HL-60/S4 (cell line): ENCODE measurements around the gene MIER3.
"Not testable (repeated sequence)": the region's sequence is repeated elsewhere in the genome, so short reads cannot be mapped to it uniquely, and the experiment has no call there.

Experiments
- in situ Hi-C: fragments of 300-500 bp; cut with MboI; formaldehyde crosslinking; loops from 2 replicates; pipeline ENCODE4 v1.14.3; 2022; ENCODE audit warnings: low sequenced_read_pairs

The MIER3 gene

DNA sequence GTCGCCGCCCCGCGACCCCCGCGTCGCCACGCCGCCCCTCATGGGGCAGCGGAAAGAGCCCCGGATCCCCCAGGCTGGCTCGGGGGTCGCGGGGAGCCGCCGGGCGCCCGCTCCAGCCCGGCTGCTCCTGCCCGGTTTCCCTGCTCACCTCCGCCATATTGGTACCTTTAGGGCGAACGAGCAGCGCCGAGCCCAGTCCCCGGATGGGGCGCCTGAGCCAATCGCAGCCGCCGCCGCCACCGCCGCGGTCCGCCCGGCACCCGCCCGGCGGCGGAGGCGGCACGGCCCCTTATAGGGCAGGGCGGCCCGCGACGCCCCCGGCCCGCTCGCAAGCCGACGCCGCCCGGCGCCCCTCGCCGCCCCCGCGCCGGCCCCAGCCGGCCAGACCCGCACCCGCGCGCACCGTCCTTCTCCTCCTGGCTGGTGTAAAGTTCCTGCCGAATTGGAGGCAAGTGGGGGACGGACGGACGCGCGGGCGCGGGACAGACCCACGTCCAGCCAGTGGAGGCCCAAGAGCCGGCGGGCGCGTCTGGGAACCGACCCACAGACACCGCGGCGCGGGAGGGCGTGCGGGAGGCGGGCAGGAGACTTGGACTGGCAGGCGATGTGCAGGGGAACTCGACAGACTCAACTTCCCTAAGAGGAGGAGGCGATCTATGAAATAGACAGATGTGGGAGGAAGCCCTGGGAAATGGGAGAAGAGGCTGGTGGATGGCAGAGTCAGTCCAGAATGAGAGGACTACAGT, at the start of gene MIER3:
MIER3 (minus strand) TSS at position 178 of the 746 bp plus-strand sequence; CDS start at position 157, 21 bp downstream.
- in situ Hi-C loops, result no loop called here

DNA sequence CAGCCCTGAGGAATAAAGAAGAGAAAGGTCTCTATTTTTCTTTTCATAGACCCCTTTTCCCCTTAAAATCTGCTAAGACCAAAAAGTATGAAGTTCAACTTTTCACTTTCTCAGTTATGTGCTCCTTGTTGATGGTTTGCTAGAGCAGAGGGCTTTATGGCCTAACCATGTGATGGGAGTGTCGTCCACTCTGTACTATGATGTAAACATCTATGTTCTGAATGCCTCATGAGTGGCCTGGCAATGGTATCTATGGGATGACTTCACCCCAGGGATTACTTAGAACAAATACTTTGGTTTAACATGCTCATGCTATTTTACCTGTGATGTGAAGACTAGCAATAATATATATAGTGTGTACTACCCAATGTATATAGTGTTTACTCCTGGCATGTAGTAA, 43.7 kb upstream of the MIER3 start:
- in situ Hi-C loops, result no loop called here

DNA sequence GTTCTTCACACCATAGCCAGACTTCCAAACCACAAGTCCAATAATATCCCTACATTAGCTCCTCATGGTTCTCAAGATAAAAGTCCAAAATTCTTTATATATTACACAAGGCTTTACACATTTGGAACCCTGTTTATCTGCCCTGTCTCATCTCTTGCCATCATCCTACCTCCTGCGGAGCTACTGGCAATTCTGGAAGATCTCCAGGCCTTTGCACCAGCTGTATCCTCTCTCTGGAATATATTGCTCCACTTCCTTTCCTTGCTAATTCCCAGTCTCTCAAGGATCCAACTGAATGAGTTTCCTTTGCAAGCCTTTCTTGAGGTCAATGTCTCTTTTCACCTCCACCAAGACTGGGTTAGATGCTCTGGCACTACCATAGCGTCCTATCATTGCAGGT, 41.3 kb upstream of the MIER3 start:
- in situ Hi-C loops, result no loop called here

- in situ Hi-C loops, result no loop called here
Measured at GRCh38 chr5:56989676-56990075, 37.8 kb upstream of the MIER3 start.

DNA sequence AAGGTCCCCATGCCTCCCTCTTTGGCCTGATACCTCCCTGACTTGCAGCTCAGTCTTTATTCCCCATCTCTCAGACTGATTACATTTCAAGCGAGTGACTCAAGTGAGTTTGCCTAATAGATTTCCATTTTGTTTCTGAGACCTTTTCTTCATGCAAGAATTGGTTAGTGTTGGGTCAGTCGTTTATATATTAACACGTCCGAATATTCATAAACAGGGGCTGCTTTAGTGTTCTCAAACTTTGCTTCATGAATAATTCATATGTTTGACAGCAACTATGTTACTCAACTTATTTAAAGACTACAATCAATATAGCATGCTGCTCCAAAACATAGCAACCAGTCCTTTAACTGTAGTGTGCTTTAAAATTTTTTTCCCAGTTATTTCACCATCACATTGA, 36.6 kb upstream of the MIER3 start:
- in situ Hi-C loops, result no loop called here

GRCh38 chr5:56987171-56987570, 35.2 kb upstream of the MIER3 start:
- in situ Hi-C loops, result no loop called here

GRCh38 chr5:56986626-56986947, 34.7 kb upstream of the MIER3 start:
- in situ Hi-C loops, result no loop called here

GRCh38 chr5:56985936-56986625, 34.2 kb upstream of the MIER3 start:
- in situ Hi-C loops, result no loop called here

GRCh38 chr5:56984445-56984844, 32.5 kb upstream of the MIER3 start:
- in situ Hi-C loops, result no loop called here

- in situ Hi-C loops, result no loop called here
Measured at GRCh38 chr5:56983593-56984361, 31.9 kb upstream of the MIER3 start.

DNA sequence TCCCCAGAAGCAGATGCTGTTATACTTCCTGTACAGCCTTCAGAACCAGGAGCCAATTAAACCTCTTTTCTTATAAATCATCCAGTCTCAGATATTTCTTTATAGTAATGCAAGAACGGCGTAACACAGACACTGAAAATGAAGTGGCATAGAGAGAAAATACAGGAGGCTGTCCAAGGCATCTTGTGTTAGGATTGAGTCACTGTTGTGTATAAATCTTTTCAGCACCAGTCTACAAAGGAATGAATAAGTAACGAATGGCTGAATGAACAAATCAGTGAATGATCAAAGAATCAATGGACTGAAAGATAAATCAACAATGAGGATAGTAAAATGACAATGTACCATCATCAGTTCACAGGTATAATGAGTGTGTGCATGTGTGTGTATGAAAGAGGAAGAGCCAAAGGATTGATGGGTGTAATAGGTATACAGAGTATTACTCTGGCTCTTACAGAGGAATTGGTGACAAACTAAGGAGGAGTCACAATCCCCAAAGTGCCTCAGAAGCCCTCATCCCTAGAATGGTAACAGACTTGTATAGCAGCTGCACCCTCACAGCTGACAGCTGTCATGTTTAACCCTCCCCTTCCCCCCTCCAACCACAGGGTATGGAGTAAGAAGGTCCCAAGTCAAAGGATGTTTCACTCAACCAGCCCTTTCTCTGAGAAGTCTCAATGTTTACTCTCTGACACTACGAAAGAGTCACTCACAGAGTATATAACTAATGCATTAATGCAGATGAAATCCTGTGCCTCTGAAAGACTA, 29.8 kb upstream of the MIER3 start:
- in situ Hi-C loops, result no loop called here

DNA sequence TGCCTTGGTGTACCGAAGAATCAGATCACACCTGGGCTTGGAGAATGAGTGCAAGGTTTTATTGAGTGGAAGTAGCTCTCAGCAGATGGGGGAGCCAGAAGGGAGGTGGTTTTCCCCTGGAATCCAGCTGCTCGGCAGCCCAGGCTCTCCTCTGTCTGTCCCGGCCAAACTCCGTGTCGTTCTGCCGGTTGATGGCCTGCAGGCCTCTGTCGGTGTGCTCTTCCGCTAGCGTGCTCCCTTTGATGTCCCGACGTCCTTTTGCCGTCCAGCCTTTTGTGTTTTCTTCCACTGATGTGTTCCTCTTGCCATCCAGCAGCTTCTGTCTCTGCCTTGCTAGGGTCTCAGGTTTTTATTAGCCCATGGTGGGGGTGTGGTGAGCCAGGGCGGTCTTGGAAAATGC, 28.0 kb upstream of the MIER3 start:
- in situ Hi-C loops, result no loop called here

- in situ Hi-C loops, result not testable (repeated sequence)
Measured at GRCh38 chr5:56979526-56979925, 27.6 kb upstream of the MIER3 start.

- in situ Hi-C loops, result no loop called here
Measured at GRCh38 chr5:56977822-56978221, 25.9 kb upstream of the MIER3 start.

DNA sequence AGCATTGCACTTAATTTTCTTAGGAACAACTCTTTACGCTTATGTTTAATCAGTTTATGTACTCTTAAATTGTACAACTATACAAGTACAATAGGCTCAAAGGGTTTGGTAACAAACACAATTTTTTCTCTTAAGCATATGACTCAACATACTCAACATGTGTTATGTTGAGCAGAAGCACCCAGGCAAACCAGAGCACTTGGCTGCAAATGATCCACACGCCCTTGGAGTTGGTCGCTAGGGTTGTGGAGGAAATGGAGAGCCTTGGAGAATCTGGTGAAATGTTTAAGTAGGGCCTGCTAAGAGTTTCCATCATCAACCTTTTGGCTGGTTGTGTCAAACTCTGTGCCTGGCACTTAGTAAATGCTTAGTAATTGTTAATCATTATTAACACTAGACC, 25.1 kb upstream of the MIER3 start:
- in situ Hi-C loops, result no loop called here

DNA sequence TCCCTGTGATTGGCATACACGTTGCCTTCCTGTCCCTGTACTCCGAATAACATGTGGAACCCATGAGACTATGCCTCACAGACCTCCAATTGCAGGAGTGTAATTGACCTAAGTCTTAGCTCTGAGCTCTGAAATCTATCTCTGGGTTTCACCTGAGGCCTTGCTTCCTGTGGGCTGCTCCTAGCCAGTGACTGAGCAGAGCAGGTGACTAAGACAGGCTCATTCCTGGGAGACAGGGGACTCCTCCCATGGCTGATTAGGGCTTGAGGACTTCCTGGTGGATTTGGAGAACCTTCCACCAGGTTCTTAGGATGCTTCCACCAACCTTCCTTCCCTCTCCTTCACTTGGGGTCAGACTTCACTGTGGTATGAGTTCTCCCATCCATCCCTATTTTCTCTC, 22.3 kb upstream of the MIER3 start:
- in situ Hi-C loops, result no loop called here

- in situ Hi-C loops, result no loop called here
Measured at GRCh38 chr5:56973473-56973872, 21.6 kb upstream of the MIER3 start.

- in situ Hi-C loops, result no loop called here
Measured at GRCh38 chr5:56971275-56971674, 19.4 kb upstream of the MIER3 start.

DNA sequence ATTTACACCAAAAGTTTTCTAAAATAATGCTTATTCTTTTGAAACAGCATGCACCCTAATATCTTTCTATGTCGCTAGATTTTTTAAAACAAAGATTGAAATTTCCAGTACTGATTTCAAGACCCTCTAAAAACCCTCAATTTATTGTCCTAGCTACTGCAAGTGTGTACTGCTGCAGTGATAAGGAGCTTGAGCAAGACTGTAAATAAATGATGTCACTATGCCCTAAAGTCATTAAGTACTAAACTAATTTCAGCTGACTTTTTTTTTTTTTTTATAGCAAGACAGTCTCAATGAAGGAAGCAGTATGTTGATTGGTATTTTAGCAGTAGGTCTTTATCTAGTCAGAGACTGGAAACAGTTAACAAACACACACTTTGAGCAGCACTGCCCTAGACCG, 12.2 kb upstream of the MIER3 start:
- in situ Hi-C loops, result no loop called here

DNA sequence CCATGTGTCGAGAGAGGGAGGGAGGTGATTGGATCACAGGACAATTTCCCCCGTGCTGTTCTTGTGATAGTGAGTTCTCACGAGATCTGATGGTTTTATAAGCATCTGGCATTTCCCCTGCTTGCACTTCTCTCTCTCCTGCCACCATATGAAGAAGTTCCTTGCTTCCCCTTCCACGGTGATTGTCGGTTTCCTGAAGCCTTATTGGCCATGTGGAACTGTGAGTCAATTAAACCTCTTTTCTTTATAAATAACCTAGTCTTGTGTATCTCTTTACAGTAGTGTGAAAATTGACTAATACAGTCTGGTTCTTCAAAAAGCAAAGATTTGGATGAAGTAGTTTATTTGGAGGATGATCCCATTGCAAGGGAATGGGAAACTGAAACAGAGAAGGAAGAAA, 11.3 kb upstream of the MIER3 start:
- in situ Hi-C loops, result no loop called here

DNA sequence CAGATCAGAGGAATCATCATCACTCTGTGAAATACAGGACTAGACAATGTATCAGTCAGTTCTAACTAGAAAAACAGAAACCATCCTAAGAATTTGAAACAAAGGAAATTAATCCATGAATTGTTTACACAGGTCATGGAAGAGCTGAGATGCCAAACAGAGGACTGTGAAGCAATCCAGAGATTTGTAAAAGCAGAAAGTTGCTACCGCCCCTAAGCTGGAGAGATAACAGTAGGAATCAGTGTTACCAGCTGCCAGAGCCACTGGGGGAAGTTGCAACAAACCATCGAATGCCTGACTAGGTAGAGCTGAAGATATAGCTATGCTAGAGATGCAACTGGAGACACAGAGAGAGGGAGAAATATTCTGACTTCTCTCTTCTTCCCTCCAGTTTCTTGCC, 10.4 kb upstream of the MIER3 start:
- in situ Hi-C loops, result no loop called here
